Mesothelial cell of epicardium (in vitro differentiated cells): Measurements from ENCODE around the gene RBPJL. TPM values are rescaled to one million over a fixed set of nuclear protein-coding genes. Genes with fewer than 3 reads are reported as not detected.

Source experiments
- DNase-seq, 2 experiments: peaks; one replicate each; pipeline ENCODE4 v3.0.0; 2021; ENCODE audit warnings: low spot score in 2 of 2; ENCODE audit not compliant: unreplicated experiment in 2 of 2
- H3K27ac Mint-ChIP-seq: 2 replicates; pipeline ENCODE4 v1.8.0; 2021; ENCODE audit warnings: mixed read lengths
- H3K27me3 Mint-ChIP-seq: 2 replicates; pipeline ENCODE4 v1.8.0; 2021; ENCODE audit warnings: low read depth, mixed read lengths
- H3K36me3 Mint-ChIP-seq: 2 replicates; pipeline ENCODE4 v1.8.0; 2021; ENCODE audit warnings: mixed read lengths
- H3K4me1 Mint-ChIP-seq: 2 replicates; pipeline ENCODE4 v1.8.0; 2021; ENCODE audit warnings: mixed read lengths
- H3K4me3 Mint-ChIP-seq: 2 replicates; pipeline ENCODE4 v1.8.0; 2021; ENCODE audit warnings: mild to moderate bottlenecking, moderate library complexity, mixed read lengths
- H3K9me3 Mint-ChIP-seq: 2 replicates; pipeline ENCODE4 v1.8.0; 2021; ENCODE audit warnings: mixed read lengths
- CTCF ChIP-seq: fragments of 200-600 bp; sonication (generic); IDR thresholded peaks from one replicate; pipeline ENCODE4 v1.5.0; 2021; ENCODE audit warnings: antibody characterized with exemption; ENCODE audit not compliant: unreplicated experiment
- total RNA-seq: library from RNA; stranded (reverse); gene quantifications from 3 replicates; pipeline ENCODE4 v1.2.1, GENCODE V29; 2021

The RBPJL gene
- total RNA-seq, 1 donor from 2014 or later = not detected

DNA sequence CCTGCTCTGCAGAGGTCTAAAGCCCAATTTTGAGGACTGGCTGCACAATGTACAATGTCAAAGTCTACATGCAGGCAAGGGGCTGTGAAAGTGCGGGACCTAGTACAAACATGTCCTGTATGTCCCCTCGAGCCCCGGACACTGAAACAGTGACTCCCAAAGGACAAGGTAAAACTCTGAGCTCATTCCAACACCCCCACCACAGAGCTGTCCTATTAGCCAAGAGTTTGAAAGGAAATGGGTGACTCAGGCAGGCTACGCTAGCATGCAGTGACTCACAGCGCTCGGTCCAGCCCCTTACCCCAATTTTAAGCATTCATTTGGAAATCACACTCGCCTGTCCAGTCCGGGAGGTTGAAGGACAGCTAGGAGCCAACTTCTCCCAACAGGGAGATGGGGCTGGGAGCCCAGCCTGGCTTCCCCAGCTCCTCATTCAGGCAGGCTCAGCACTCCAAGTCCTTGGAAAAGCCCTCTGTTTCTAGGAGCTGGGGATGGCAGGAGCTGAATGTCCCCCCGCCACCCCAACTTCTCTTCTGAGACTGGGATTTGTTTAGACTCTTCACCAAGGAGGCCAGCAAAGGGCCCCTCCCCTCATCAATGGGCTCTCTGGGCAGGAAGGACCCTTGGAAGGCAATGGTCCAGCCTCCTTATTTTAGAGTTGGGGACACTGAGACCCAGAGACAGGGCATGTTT is 37.7 kb downstream of the RBPJL start:
- no peaks in the 10 kb centered on the region for H3K9me3 Mint-ChIP-seq

GRCh38 chr20:45345104-45345936 is 38.7 kb downstream of the RBPJL start:
- Mint-ChIP-seq H3K36me3 (peaks cover under 1% of the 10 kb centered on the region), H3K27ac (peak overlapping the region; percentile 69), H3K9me3 (no peaks in the 10 kb centered on the region), H3K4me3 (peak overlapping the region; percentile 43), H3K27me3 (no peaks in the 10 kb centered on the region), H3K4me1 (peaks cover 74% of the 10 kb centered on the region)
- DNase-seq = no peak
- no peak for TF ChIP-seq CTCF

More for the DNA sequence above, 37.7 kb downstream of the RBPJL start:
- H3K4me1 Mint-ChIP-seq = peaks cover 78% of the 10 kb centered on the region
- no peak overlapping the region for H3K4me3 Mint-ChIP-seq
- no peak for TF ChIP-seq CTCF
- peak overlapping the region; percentile 97 for H3K27ac Mint-ChIP-seq
- peaks cover 2% of the 10 kb centered on the region for H3K36me3 Mint-ChIP-seq
- DNase-seq = no peak
- no peaks in the 10 kb centered on the region for H3K27me3 Mint-ChIP-seq

GRCh38 chr20:45346291-45346718 is 39.7 kb downstream of the RBPJL start:
- no peak for DNase-seq
- H3K27me3 Mint-ChIP-seq = no peaks in the 10 kb centered on the region
- H3K27ac Mint-ChIP-seq = peak overlapping the region; percentile 89
- H3K36me3 Mint-ChIP-seq = no peaks in the 10 kb centered on the region
- peaks cover 65% of the 10 kb centered on the region for H3K4me1 Mint-ChIP-seq
- H3K9me3 Mint-ChIP-seq = no peaks in the 10 kb centered on the region
- TF ChIP-seq CTCF = no peak
- H3K4me3 Mint-ChIP-seq = peak overlapping the region; percentile 83

GRCh38 chr20:45346851-45347250 is 40.2 kb downstream of the RBPJL start:
- peak overlapping the region; percentile 83 for H3K4me3 Mint-ChIP-seq
- TF ChIP-seq CTCF = no peak
- H3K4me1 Mint-ChIP-seq = peaks cover 59% of the 10 kb centered on the region
- H3K9me3 Mint-ChIP-seq = no peaks in the 10 kb centered on the region
- H3K27ac Mint-ChIP-seq = peak overlapping the region; percentile 89
- H3K27me3 Mint-ChIP-seq = no peaks in the 10 kb centered on the region
- DNase-seq = no peak
- H3K36me3 Mint-ChIP-seq = no peaks in the 10 kb centered on the region

GRCh38 chr20:45347297-45347935 is 40.8 kb downstream of the RBPJL start:
- no peaks in the 10 kb centered on the region for H3K36me3 Mint-ChIP-seq
- H3K27ac Mint-ChIP-seq = peak overlapping the region; percentile 89
- peaks cover 53% of the 10 kb centered on the region for H3K4me1 Mint-ChIP-seq
- H3K27me3 Mint-ChIP-seq = no peaks in the 10 kb centered on the region
- DNase-seq = no peak
- peak overlapping the region; percentile 83 for H3K4me3 Mint-ChIP-seq
- H3K9me3 Mint-ChIP-seq = no peaks in the 10 kb centered on the region
- no peak for TF ChIP-seq CTCF
